ENCODE data around the gene CYP24A1.

DNA sequence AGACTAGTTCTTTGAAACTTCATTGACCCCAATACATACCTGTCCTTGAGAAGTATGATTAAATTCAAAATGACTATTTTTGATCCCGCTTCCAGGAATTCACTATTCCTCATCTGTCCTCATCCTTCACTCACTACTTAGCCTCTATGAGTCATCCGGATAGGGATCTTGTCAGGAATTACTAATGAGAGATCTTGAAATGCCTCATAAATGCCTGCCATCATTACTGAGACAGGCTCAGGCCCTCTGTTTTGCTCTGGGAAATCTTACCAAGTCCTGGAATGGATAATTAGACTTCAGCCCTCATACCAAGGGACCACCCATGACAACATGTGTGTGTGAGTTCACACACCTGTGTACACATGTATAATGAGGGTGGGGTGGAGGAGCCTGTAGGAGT is 2.8 kb upstream of the CYP24A1 start:
- TF ChIP-seq, protein P1, sequence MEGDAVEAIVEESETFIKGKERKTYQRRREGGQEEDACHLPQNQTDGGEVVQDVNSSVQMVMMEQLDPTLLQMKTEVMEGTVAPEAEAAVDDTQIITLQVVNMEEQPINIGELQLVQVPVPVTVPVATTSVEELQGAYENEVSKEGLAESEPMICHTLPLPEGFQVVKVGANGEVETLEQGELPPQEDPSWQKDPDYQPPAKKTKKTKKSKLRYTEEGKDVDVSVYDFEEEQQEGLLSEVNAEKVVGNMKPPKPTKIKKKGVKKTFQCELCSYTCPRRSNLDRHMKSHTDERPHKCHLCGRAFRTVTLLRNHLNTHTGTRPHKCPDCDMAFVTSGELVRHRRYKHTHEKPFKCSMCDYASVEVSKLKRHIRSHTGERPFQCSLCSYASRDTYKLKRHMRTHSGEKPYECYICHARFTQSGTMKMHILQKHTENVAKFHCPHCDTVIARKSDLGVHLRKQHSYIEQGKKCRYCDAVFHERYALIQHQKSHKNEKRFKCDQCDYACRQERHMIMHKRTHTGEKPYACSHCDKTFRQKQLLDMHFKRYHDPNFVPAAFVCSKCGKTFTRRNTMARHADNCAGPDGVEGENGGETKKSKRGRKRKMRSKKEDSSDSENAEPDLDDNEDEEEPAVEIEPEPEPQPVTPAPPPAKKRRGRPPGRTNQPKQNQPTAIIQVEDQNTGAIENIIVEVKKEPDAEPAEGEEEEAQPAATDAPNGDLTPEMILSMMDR (IDR thresholded peaks at IDR 0.05), result no peak
- TF ChIP-seq POLR2A (IDR thresholded peaks at IDR 0.05), result no peak
